Endothelial cell of umbilical vein (primary cell): Measurements from ENCODE around the gene RAN. TPM values are rescaled to one million over a fixed set of nuclear protein-coding genes. Genes with fewer than 3 reads are reported as not detected.
A peak's percentile ranks its signal among the peaks of the same experiment; 100 is the strongest.

Experiments
- BruUV-seq: library from RNA; stranded (reverse); fragments of 400-500 nt; replicated peaks from 2 replicates; lab custom pipeline; 2021; lab: Mats Ljungman, UMichigan
- CTCF ChIA-PET: fragments of 300-600, 350-600 bp; sonication (Branson Sonifier 250); formaldehyde crosslinking; loops from one replicate; lab custom pipeline; 2021; ENCODE audit warnings: antibody characterized with exemption, inconsistent platforms; lab: Charles Lee
- POLR2A ChIA-PET: fragments of 300-600, 350-600 bp; sonication (Branson Sonifier 250); formaldehyde crosslinking; loops from one replicate; lab custom pipeline; 2021; ENCODE audit warnings: antibody characterized with exemption, inconsistent platforms; lab: Charles Lee
- DNase-seq: peaks from one replicate; pipeline ENCODE4 v3.0.0-alpha.2; 2011; ENCODE audit warnings: low read depth, low spot score
- FAIRE-seq: peaks from 2 replicates; lab custom pipeline; 2011; peaks lifted over from hg19 to GRCh38; lab: Jason Lieb, UNC
- H2AFZ ChIP-seq: 2 replicates; pipeline ENCODE4 v1.6.0; 2012; ENCODE audit warnings: low read depth, low read length, control low read depth, inconsistent platforms
- H3K27ac ChIP-seq: 2 replicates; pipeline ENCODE4 v1.5.1; 2011; ENCODE audit warnings: low read depth, mild to moderate bottlenecking, control low read depth, low read length, moderate library complexity; ENCODE audit not compliant: insufficient read depth
- H3K27me3 ChIP-seq, 2 experiments: 2 replicates each; pipeline versions ENCODE4 v1.6.0 to v1.6.1; 2011; ENCODE audit warnings: low read length in 2 of 2, mixed read lengths in 1 of 2; ENCODE audit not compliant: control insufficient read depth in 2 of 2, insufficient read depth in 2 of 2
- H3K36me3 ChIP-seq, 2 experiments: 2 replicates in 1 of 2; 3 replicates in 1 of 2; pipeline ENCODE4 v1.5.1; 2011; ENCODE audit warnings: low read length in 2 of 2, mild to moderate bottlenecking in 1 of 2, moderate library complexity in 1 of 2; ENCODE audit not compliant: control insufficient read depth in 2 of 2, insufficient read depth in 2 of 2; ENCODE audit errors: extremely low read depth in 1 of 2
- H3K4me1 ChIP-seq: 3 replicates; pipeline ENCODE4 v1.5.1; 2011; ENCODE audit warnings: mild to moderate bottlenecking, low read length; ENCODE audit not compliant: control insufficient read depth, insufficient read depth; ENCODE audit errors: extremely low read depth
- H3K4me2 ChIP-seq: 2 replicates; pipeline ENCODE4 v1.6.1; 2011; ENCODE audit warnings: low read length, control low read depth, mixed read lengths; ENCODE audit not compliant: insufficient read depth
- H3K4me3 ChIP-seq, 3 experiments: fragments of 200-600 bp in 1 of 3; sonication (generic), shearing (Covaris generic) in 1 of 3; replicated peaks in 1 of 3; 2 replicates each; pipeline ENCODE4 v1.5.1; 2011 to 2016; ENCODE audit warnings: control low read depth in 3 of 3, low read length in 3 of 3, mild to moderate bottlenecking in 2 of 3, inconsistent platforms in 1 of 3, low read depth in 1 of 3, moderate library complexity in 1 of 3; ENCODE audit not compliant: insufficient read depth in 1 of 3
- H3K79me2 ChIP-seq: 2 replicates; pipeline ENCODE4 v1.6.0; 2012; ENCODE audit warnings: low read length, inconsistent platforms; ENCODE audit not compliant: control insufficient read depth, insufficient read depth
- H3K9ac ChIP-seq: replicated peaks from 2 replicates; pipeline ENCODE3; 2011; ENCODE audit warnings: low read length, control low read depth; ENCODE audit not compliant: insufficient read depth; ENCODE audit errors: extremely low read depth
- H3K9me1 ChIP-seq: replicated peaks from 3 replicates; pipeline ENCODE4 v1.6.0; 2011; ENCODE audit warnings: mild to moderate bottlenecking, low read length; ENCODE audit not compliant: control insufficient read depth, insufficient read depth; ENCODE audit errors: extremely low read depth
- H3K9me3 ChIP-seq: replicated peaks from 2 replicates; pipeline ENCODE4 v1.5.1; 2012; ENCODE audit warnings: low read length, inconsistent platforms; ENCODE audit not compliant: control insufficient read depth, insufficient read depth
- H4K20me1 ChIP-seq: replicated peaks from 2 replicates; pipeline ENCODE3; 2011; ENCODE audit warnings: mild to moderate bottlenecking, low read length; ENCODE audit not compliant: control insufficient read depth, insufficient read depth; ENCODE audit errors: extremely low read depth
- EZH2 ChIP-seq: IDR thresholded peaks from 2 replicates; pipeline ENCODE4 v1.6.1; 2012; ENCODE audit warnings: borderline replicate concordance, low read depth, mild to moderate bottlenecking, moderate library complexity, low read length, inconsistent platforms; ENCODE audit not compliant: severe bottlenecking
- FOS ChIP-seq: IDR thresholded peaks from 2 replicates; pipeline ENCODE4 v1.6.1; 2011; ENCODE audit warnings: mild to moderate bottlenecking, low read length, moderate library complexity, borderline replicate concordance; ENCODE audit not compliant: insufficient read depth
- GATA2 ChIP-seq: IDR thresholded peaks from 2 replicates; pipeline ENCODE4 v1.7.0; 2011; ENCODE audit warnings: low read depth, mild to moderate bottlenecking, moderate library complexity, mixed read lengths, low read length; ENCODE audit not compliant: insufficient read length, insufficient read depth
- JUN ChIP-seq: IDR thresholded peaks from 2 replicates; pipeline ENCODE4 v1.6.1; 2011; ENCODE audit warnings: borderline replicate concordance, low read depth; ENCODE audit not compliant: insufficient read length, insufficient read depth
- MYC ChIP-seq: IDR thresholded peaks from one replicate; pipeline ENCODE4 v1.6.1; 2011; ENCODE audit warnings: mild to moderate bottlenecking, low read depth, low read length
- POLR2A ChIP-seq: IDR thresholded peaks from 2 replicates; pipeline ENCODE4 v1.6.1; 2012; ENCODE audit warnings: low read depth, mild to moderate bottlenecking, control low read depth, low read length
- POLR2AphosphoS5 ChIP-seq: IDR thresholded peaks from 2 replicates; pipeline ENCODE4 v1.6.1; 2012; ENCODE audit warnings: low read depth, mild to moderate bottlenecking, control low read depth, low read length, moderate library complexity; ENCODE audit not compliant: insufficient read depth
- dilution Hi-C: fragments of 300-500 bp; cut with MboI; formaldehyde crosslinking; loops from one replicate; pipeline ENCODE4 v1.15.0; 2019; ENCODE audit warnings: low sequenced_read_pairs; ENCODE audit not compliant: extremely low pct_ligation_motif_present
- intact Hi-C: fragments of 100-400 bp; cut with micrococcal nuclease; formaldehyde crosslinking; loops from one replicate; pipeline ENCODE4 v1.10.0; 2022
- polyA plus RNA-seq, 4 experiments: library from polyadenylated mRNA; depleted of rRNA in 3 of 4; stranded (reverse) in 3 of 4; unstranded in 1 of 4; fragments of >200 nt; gene quantifications; 2 replicates each; pipeline versions ENCODE4 v1.2.1 to v1.2.3, GENCODE V29; 2011 to 2012; ENCODE audit warnings: missing spikeins in 1 of 4
- total RNA-seq: library from RNA; stranded (reverse); gene quantifications from 2 replicates; pipeline ENCODE4 v1.2.3, GENCODE V29; 2021
- TF ChIP-seq, protein P1 (sequence below), 2 donors: IDR thresholded peaks; 1 replicate in 1 of 2; 2 replicates in 1 of 2; pipeline ENCODE4 v1.5.1; 2011; ENCODE audit warnings: low read length in 2 of 2, mild to moderate bottlenecking in 2 of 2, moderate library complexity in 2 of 2, control low read depth in 1 of 2, inconsistent platforms in 1 of 2, low read depth in 1 of 2; ENCODE audit not compliant: insufficient read depth in 1 of 2; ENCODE audit errors: extremely low read depth in 1 of 2
- TF ChIP-seq, protein P2 (sequence below): IDR thresholded peaks from 2 replicates; pipeline ENCODE4 v1.6.1; 2011; ENCODE audit not compliant: insufficient read depth, insufficient read length

RAN gene
- total and polyA plus RNA-seq, 2 donors (not counting 3 experiments of a cell fraction or from before 2014, with no cell fraction given) = 1,075 to 1,205 TPM

DNA sequence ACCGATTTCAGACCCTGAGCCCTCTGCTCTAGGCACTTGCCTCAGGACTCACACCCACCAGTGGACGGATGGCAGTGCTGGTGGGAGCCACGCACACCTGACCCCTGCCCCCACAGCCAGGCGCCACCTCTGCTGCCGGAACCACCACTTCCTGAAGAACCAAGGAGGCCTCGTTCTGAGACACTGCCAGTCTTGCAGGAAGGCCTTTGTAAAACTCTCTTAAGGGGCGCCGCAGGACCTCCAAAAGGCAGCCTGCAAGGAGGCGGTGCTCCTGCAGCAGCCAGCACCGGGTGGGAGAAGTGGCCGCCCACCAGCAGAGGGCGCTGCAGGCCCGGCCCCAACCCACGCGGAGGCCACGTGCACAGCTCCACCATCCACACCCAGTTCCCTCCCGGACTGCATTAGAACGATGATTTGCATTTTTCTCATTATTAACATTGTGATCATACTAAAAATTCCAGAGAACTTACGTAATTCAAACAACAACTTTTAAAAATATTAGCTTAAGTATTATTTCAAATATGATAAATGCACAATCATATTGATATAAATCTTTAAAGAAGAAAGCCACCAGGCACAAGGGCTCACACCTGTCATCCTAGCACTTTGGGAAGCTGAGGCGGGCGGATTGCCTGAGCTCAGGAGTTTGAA is 45.6 kb upstream of the RAN start:
- Histone ChIP-seq H4K20me1 (no peaks in the 10 kb centered on the region), H3K36me3 (peaks cover 0 to 4% of the 10 kb centered on the region in 2 experiments), H3K4me1 (no peaks in the 10 kb centered on the region), H3K9ac (no peak overlapping the region), H3K27ac (no peak overlapping the region), H3K4me3 (no peak overlapping the region), H3K27me3 (no peaks in the 10 kb centered on the region), H3K4me2 (no peak overlapping the region), H3K9me1 (no peaks in the 10 kb centered on the region), H2AFZ (no peak overlapping the region), H3K9me3 (no peaks in the 10 kb centered on the region), H3K79me2 (peaks cover 24% of the 10 kb centered on the region)
- CTCF ChIA-PET = interaction anchor here (0.6 to 2.1 kb wide), 6 partner anchors 8 to 50 kb away, joined by 3 to 11 read pairs (median 3); no protein-coding TSS in a partner anchor
- no peak for FAIRE-seq
- POLR2A ChIA-PET = no interaction called here
- TF ChIP-seq MYC = peak; percentile 46
- no peak for TF ChIP-seq JUN
- TF ChIP-seq, protein P1, sequence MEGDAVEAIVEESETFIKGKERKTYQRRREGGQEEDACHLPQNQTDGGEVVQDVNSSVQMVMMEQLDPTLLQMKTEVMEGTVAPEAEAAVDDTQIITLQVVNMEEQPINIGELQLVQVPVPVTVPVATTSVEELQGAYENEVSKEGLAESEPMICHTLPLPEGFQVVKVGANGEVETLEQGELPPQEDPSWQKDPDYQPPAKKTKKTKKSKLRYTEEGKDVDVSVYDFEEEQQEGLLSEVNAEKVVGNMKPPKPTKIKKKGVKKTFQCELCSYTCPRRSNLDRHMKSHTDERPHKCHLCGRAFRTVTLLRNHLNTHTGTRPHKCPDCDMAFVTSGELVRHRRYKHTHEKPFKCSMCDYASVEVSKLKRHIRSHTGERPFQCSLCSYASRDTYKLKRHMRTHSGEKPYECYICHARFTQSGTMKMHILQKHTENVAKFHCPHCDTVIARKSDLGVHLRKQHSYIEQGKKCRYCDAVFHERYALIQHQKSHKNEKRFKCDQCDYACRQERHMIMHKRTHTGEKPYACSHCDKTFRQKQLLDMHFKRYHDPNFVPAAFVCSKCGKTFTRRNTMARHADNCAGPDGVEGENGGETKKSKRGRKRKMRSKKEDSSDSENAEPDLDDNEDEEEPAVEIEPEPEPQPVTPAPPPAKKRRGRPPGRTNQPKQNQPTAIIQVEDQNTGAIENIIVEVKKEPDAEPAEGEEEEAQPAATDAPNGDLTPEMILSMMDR (IDR thresholded peaks at IDR 0.05; ENCODE audit: extremely low read depth in 1 of 2, insufficient read depth in 1 of 2, low read depth in 1 of 2, low read length in 2 of 2) = peak; percentile 60 to 77
- TF ChIP-seq GATA2 = no peak
- no peak for TF ChIP-seq POLR2AphosphoS5
- TF ChIP-seq, protein P2, sequence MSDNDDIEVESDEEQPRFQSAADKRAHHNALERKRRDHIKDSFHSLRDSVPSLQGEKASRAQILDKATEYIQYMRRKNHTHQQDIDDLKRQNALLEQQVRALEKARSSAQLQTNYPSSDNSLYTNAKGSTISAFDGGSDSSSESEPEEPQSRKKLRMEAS = peak; percentile 66
- TF ChIP-seq FOS = no peak
- no peak for TF ChIP-seq EZH2
- TF ChIP-seq POLR2A = no peak
- peak; percentile 7 for DNase-seq
- no TSS peak for BruUV-seq
- intact Hi-C loops (no loop called here), dilution Hi-C loops (no loop called here)
